Liver (tissue), 3 donors: ENCODE data around the gene RHBDD3.

Experiments
- JUND ChIP-seq, 2 donors: IDR thresholded peaks; 2 replicates each; pipeline ENCODE4 v1.6.1; 2016; ENCODE audit warnings: antibody characterized with exemption in 2 of 2
- RAD21 ChIP-seq, 2 donors: IDR thresholded peaks; 2 replicates each; pipeline ENCODE4 v1.6.1; 2016; ENCODE audit warnings: antibody characterized with exemption in 2 of 2, mild to moderate bottlenecking in 2 of 2
- REST ChIP-seq: IDR thresholded peaks from 2 replicates; pipeline ENCODE4 v1.6.1; 2016; ENCODE audit warnings: antibody characterized with exemption, mild to moderate bottlenecking
- TAF1 ChIP-seq: conservative IDR thresholded peaks from 2 replicates; pipeline ENCODE4 v1.6.1; 2016; ENCODE audit warnings: antibody characterized with exemption, mild to moderate bottlenecking
- TF ChIP-seq, protein P1 (sequence below): fragments of 150-350 bp; IDR thresholded peaks from 2 replicates; pipeline ENCODE4 v1.5.1; 2017; ENCODE audit warnings: improper control_type of control experiment, low read depth, low read length; ENCODE audit not compliant: missing input control
- donor health status: healthy.
- donor health status: healthy.

DNA sequence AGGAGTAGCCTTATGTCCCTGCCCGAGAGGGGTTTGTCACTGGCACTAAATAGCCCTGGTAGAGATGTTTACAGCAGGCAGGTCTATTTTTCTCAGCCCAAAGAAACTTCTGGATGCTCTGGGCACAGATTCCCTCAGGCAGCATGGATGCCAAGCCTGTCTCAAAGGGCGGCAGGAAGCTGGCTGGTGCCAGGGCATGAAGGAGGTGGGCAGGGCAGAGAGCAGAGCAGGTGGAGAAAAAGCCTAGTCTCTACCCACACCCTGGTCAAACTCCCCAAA lies 34.6 kb upstream of the RHBDD3 start:
- TF ChIP-seq, protein P1, sequence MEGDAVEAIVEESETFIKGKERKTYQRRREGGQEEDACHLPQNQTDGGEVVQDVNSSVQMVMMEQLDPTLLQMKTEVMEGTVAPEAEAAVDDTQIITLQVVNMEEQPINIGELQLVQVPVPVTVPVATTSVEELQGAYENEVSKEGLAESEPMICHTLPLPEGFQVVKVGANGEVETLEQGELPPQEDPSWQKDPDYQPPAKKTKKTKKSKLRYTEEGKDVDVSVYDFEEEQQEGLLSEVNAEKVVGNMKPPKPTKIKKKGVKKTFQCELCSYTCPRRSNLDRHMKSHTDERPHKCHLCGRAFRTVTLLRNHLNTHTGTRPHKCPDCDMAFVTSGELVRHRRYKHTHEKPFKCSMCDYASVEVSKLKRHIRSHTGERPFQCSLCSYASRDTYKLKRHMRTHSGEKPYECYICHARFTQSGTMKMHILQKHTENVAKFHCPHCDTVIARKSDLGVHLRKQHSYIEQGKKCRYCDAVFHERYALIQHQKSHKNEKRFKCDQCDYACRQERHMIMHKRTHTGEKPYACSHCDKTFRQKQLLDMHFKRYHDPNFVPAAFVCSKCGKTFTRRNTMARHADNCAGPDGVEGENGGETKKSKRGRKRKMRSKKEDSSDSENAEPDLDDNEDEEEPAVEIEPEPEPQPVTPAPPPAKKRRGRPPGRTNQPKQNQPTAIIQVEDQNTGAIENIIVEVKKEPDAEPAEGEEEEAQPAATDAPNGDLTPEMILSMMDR: no peak
- TF ChIP-seq JUND (IDR thresholded peaks at IDR 0.05) (no peak), TAF1 (no peak), RAD21 (IDR thresholded peaks at IDR 0.05) (no peak), REST (no peak)
